Measurements from ENCODE around the gene RBM4B. TPM values are rescaled to one million over a fixed set of nuclear protein-coding genes. Genes with fewer than 3 reads are reported as not detected.

Gene RBM4B
- total RNA-seq, 1 experiment from 2014 or later = 33.6 TPM

- ChIA-PET CTCF (no interaction called here), POLR2A (no interaction called here)
- Histone ChIP-seq H3K9me3 (ENCODE audit: control insufficient read depth, insufficient read depth, low read depth, low read length) (no peaks in the 10 kb centered on the region), H3K27me3 (ENCODE audit: control insufficient read depth, insufficient read depth, low read length) (no peaks in the 10 kb centered on the region), H3K27ac (ENCODE audit: low read length) (no peak overlapping the region), H3K36me3 (ENCODE audit: control insufficient read depth, insufficient read depth, low read length) (peaks cover 46% of the 10 kb centered on the region), H3K4me3 (ENCODE audit: low read depth in 2 of 2, low read length in 2 of 2) (no peak overlapping the region), H3K4me1 (ENCODE audit: control insufficient read depth, insufficient read depth, low read length) (peaks cover 11% of the 10 kb centered on the region)
- no peak for DNase-seq (ENCODE audit: low read depth, low spot score)
- TF ChIP-seq TCF7L2 (IDR thresholded peaks at IDR 0.05; ENCODE audit: low read depth, low read length) (no peak), CTCF (IDR thresholded peaks at IDR 0.05) (no peak), REST (IDR thresholded peaks at IDR 0.05; ENCODE audit: insufficient read depth in 1 of 2, low read depth in 2 of 2, low read length in 1 of 2) (no peak), POLR2AphosphoS5 (IDR thresholded peaks at IDR 0.05; ENCODE audit: low read depth, low read length) (no peak), SIN3A (IDR thresholded peaks at IDR 0.05; ENCODE audit: borderline replicate concordance, insufficient read depth, low read depth, low read length) (no peak)
- in situ Hi-C loops (cut with HindIII; ENCODE audit: low pct_unique_long_range_greater_than_20kb, low sequenced_read_pairs) (no loop called here), intact Hi-C loops (cut with micrococcal nuclease; ENCODE audit: unreplicated experiment) (no loop called here)
- no peak for ATAC-seq
- BruUV-seq (replicated peaks) = no TSS peak
Observed at GRCh38 chr11:66625752-66626149, 51.9 kb downstream of the RBM4B start.

GRCh38 chr11:66625041-66625751 is 52.5 kb downstream of the RBM4B start:
- CTCF ChIA-PET = no interaction called here
- Histone ChIP-seq H3K4me1 (ENCODE audit: control insufficient read depth, insufficient read depth, low read length) (peaks cover 15% of the 10 kb centered on the region), H3K36me3 (ENCODE audit: control insufficient read depth, insufficient read depth, low read length) (peaks cover 46% of the 10 kb centered on the region), H3K9me3 (ENCODE audit: control insufficient read depth, insufficient read depth, low read depth, low read length) (no peaks in the 10 kb centered on the region), H3K27me3 (ENCODE audit: control insufficient read depth, insufficient read depth, low read length) (no peaks in the 10 kb centered on the region), H3K27ac (ENCODE audit: low read length) (no peak overlapping the region), H3K4me3 (ENCODE audit: low read depth in 2 of 2, low read length in 2 of 2) (no peak overlapping the region)
- POLR2A ChIA-PET = no interaction called here
- intact Hi-C loops (cut with micrococcal nuclease; ENCODE audit: unreplicated experiment) = no loop called here
- ATAC-seq (no peak), DNase-seq (ENCODE audit: low read depth, low spot score) (no peak)
- in situ Hi-C loops (cut with HindIII; ENCODE audit: low pct_unique_long_range_greater_than_20kb, low sequenced_read_pairs) = no loop called here
- no TSS peak for BruUV-seq (replicated peaks)
- no peak for TF ChIP-seq POLR2AphosphoS5 (IDR thresholded peaks at IDR 0.05; ENCODE audit: low read depth, low read length)
- TF ChIP-seq TCF7L2 (IDR thresholded peaks at IDR 0.05; ENCODE audit: low read depth, low read length) = no peak
- no peak for TF ChIP-seq CTCF (IDR thresholded peaks at IDR 0.05)
- no peak for TF ChIP-seq SIN3A (IDR thresholded peaks at IDR 0.05; ENCODE audit: borderline replicate concordance, insufficient read depth, low read depth, low read length)
- no peak for TF ChIP-seq REST (IDR thresholded peaks at IDR 0.05; ENCODE audit: insufficient read depth in 1 of 2, low read depth in 2 of 2, low read length in 1 of 2)
